Measurements from ENCODE around the gene TRIM63.

TRIM63 gene

DNA sequence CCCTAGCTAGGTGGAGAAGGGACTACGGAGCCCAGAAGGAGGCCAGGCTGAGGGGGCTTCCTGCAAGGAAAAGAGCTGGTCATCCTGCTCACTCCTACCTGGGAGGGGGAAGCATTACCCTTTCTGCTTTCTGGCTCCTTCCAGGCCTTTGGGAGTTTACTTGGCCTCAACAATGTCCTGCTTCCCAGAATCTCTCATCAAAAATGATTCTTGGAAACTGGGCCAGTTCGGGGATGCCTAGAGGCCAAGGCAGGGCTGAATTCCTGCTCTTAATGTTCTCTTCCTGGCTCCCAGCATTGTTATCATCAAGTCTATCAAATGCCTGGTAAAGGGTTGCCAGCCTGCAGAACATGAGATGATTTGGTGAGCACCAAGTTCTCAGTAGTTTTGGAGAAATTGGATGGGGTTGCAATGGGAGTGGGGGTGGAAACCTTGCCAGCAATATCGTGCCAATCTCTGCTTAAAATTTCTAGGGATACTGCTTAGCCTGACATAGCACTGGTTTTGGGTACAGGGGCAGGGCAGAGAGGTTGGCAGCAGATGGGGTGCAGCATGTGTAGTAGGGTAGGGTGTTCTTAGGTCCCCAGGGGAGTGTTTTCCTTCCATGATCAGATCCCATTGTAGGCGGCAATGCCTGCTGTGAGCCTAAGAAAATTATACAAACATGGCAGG lies 61.9 kb downstream of the TRIM63 start:
- no peak for DNase-seq (ENCODE audit: low spot score)
- in situ Hi-C loops (cut with MboI; ENCODE audit: low pct_unique_long_range_greater_than_20kb, low sequenced_read_pairs, unreplicated experiment): loop anchor here (10.0 kb wide), 1 partner anchor 171 kb away; no protein-coding TSS in a partner anchor
- TF ChIP-seq, protein P1, sequence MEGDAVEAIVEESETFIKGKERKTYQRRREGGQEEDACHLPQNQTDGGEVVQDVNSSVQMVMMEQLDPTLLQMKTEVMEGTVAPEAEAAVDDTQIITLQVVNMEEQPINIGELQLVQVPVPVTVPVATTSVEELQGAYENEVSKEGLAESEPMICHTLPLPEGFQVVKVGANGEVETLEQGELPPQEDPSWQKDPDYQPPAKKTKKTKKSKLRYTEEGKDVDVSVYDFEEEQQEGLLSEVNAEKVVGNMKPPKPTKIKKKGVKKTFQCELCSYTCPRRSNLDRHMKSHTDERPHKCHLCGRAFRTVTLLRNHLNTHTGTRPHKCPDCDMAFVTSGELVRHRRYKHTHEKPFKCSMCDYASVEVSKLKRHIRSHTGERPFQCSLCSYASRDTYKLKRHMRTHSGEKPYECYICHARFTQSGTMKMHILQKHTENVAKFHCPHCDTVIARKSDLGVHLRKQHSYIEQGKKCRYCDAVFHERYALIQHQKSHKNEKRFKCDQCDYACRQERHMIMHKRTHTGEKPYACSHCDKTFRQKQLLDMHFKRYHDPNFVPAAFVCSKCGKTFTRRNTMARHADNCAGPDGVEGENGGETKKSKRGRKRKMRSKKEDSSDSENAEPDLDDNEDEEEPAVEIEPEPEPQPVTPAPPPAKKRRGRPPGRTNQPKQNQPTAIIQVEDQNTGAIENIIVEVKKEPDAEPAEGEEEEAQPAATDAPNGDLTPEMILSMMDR (IDR thresholded peaks at IDR 0.05; ENCODE audit: extremely low read depth, insufficient read depth, missing control alignments): no peak

- DNase-seq (ENCODE audit: low spot score): no peak
- in situ Hi-C loops (cut with MboI; ENCODE audit: low pct_unique_long_range_greater_than_20kb, low sequenced_read_pairs, unreplicated experiment): loop anchor here (10.0 kb wide), 1 partner anchor 169 kb away; no protein-coding TSS in a partner anchor
- TF ChIP-seq, protein P1 (IDR thresholded peaks at IDR 0.05; ENCODE audit: extremely low read depth, insufficient read depth, missing control alignments): no peak
These were observed 63.7 kb downstream of the TRIM63 start for GRCh38 chr1:26003756-26004155.

DNA sequence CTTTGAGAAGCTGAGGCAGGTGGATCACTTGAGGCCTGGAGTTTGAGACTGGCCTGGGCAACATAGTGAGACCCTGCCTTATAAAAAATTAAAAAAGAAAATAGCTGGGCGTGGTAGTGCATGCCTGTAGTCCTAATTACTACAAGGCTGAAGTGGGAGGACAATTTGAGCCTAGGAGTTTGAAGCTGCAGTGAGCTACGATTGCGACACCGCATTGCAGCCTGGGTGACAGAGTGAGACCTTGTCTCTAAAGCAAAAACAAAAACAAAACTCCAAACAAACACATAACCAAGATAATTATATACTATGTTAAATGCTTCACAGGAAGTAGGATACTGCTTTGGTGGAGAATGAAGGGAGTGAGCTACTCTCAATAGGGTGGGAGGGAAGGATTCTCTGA lies 64.2 kb downstream of the TRIM63 start:
- no peak for DNase-seq (ENCODE audit: low spot score)
- in situ Hi-C loops (cut with MboI; ENCODE audit: low pct_unique_long_range_greater_than_20kb, low sequenced_read_pairs, unreplicated experiment): loop anchor here (10.0 kb wide), 1 partner anchor 168 kb away; no protein-coding TSS in a partner anchor

More for the DNA sequence above, 64.2 kb downstream of the TRIM63 start:
- TF ChIP-seq, protein P1 (IDR thresholded peaks at IDR 0.05; ENCODE audit: extremely low read depth, insufficient read depth, missing control alignments): no peak

Data from GM13977 (cell line).